AG20443 (cell line): ENCODE measurements around the gene EOMES.
A peak's percentile ranks its signal among the peaks of the same experiment; 100 is the strongest.

Source experiments
- DNase-seq: peaks from one replicate; pipeline ENCODE4 v3.0.0; 2012; ENCODE audit warnings: low spot score, mixed read lengths

The EOMES gene

DNA sequence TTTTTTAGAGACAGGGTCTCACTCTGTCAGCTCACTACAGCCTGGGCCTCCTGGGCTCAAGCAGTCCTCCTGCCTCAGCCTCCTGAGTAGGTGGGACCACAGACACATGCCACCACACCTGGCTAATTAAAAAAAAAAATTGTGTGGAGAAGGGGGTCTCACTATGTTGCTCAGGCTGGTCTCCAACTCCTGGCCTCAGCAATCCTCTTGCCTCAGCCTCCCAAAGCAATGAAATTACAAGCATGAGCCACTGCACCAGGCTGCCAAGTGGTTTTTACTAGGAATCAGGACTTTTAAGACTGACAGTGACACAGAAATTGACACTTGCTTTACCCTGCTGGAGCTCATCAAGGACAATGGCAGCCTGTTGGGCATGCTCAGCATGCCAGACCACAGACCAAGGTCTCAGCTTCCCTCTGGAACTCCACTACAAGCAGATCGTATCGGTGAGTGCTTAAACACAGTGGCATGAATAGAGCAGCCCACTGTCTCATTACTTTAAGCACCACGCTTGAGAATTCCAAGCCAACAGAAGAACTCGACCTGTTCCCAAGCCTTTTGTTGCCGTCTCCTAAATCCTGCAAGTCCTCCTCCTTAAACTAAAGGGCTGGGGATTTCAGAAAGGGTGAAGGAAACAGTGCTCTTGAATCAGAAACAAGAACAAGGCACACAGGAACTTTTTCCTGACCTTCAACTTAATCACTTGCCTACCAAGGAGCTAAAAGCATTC lies 41.4 kb downstream of the EOMES start:
- DNase-seq, result no peak

DNA sequence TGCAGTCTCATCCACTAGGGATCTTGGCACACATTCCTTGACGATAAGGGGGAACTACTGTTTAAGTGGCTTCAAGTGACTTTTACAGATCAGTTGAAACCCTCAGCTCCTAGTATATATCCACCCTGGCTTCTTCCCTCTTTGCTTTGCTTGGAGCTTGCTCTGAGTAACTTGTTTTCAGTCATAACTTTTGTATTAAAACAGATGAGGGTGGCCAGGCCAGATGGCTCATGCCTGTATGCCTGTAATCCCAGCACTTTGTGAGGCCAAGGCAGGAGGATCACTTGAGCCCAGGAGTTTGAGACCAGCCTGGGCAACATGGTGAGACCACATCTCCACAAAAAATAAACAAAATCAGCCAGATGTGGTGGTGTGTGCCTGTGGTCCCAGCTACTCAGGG lies 42.4 kb downstream of the EOMES start:
- no peak for DNase-seq

DNA sequence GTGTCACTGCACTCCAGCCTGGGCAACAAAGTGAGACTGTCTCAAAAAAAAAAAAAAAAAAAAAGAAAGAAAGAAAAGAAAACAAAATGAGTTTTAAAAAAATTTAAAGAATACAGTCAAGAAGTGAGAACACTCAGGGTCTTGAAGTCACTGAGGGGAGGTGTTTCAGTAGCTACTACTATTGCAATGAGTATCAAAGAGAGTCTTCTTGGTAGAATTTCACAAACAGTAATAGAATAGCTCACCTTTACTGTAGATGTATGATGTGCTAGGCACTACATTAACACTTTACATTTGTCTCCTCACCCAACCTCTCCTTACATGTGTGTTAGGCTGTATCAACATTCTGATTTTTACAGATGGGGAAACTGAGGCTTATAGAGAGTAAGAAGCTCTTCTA lies 43.9 kb downstream of the EOMES start:
- DNase-seq, result no peak

DNA sequence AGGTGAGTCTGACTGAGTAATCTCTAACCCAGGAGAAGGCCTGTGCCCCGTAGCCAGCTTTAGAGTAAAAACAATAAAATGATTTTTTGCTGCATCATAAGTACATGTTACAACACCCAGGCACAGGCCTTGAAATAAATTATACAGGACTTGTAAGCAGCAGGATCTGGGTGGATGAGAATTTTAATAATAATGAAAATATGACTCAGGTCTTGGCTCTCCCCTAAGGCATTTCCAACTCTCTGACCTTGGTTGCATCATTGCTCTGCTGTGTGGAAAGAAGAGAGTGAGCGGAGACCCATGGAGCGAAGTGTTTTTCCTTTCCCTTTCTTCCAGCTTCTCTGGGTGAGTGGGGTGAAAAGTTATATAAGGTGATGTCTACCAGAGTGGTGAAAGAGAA lies 44.6 kb downstream of the EOMES start:
- DNase-seq, result peak; percentile 88

DNA sequence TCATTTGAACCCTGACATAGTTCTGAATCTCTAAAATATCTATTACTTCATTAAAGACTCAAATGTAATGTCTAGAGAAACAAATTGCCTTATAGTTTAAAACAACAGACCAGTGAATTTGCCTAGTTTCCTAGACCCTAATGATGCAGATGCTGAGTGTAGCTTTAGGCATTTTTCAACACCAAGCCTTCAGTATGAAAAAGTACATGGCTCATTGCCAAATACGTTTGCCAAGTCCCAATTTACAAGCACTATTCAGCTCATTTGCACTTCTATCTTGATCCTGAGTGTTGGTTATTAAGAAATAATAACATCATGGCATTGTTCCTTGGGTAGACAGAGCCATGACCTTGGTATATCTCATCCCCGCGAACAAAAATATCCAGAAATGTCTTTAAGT lies 46.8 kb downstream of the EOMES start:
- DNase-seq, result no peak

DNA sequence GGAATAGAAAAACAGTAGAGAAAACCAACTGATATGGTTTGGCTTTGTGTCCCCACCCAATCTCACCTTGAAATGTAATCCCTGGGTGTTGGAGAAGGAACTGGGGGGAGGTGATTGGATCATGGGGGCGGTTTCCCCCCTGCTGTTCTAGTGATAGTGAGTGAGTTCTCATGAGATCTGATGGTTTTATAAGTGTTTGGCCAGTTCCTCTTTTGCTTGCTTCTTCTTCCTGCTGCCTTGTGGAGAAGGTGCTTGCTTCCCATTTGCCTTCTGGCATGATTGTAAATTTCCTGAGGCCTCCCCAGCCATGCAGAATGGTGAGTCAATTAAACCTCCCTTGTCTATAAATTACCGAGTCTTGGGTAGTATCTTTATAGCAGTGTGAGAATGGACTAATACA lies 48.4 kb downstream of the EOMES start:
- DNase-seq, result no peak

DNA sequence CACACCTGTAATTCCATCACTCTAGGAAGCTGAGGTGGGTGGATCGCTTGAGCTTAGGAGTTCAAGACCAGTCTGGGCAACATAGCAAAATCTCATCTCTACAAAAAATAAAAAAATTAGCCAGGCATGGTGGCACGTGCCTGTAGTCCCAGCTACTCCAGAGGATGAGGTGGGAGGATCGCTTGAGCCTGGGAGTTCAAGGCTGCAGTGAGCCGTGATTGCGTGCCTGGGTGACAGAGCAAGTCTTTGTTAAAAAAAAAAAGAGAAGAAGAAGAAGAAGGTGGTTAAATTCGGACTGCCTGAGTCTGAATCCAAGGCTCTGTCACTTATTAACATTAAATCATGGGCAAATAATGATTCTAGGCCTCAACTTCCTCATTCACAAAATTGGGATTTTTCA lies 51.0 kb downstream of the EOMES start:
- no peak for DNase-seq

DNA sequence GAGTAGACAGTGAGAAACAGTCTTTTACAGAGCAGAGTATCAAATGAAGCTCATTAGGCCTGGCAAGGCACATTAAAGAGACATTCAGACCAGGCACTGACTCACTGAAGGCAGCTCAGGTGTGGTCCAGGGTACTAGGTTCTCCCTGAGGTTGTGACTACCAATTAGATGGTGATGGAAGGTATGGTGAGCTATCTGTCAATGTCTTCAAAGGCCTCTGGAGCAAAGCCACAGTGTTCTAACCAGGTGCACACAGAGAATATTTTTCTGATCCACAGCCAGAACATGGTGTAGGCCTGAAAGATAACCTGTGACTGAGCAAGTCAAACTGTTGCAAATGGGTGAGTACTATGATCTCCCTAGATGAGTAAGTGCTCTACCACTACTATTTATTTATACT lies 51.5 kb downstream of the EOMES start:
- no peak for DNase-seq

DNA sequence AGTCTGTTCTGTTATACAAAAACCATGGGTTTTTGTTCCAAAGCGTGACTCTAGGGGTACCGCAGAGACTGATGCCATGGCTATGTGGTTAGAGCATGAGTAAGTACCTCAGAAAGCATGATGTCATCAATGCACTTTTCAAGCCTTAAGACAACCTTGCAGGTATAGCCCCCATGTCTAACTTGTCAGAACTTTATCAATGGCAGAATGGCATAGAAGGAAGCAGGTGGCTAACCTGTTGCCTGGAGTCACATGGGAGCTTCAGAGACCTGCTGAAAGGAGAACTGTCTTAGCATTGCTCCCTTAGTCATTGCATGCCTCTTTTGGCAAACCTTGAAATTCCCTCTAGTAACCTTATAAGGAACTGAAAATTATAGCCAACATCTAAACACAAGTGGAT lies 52.5 kb downstream of the EOMES start:
- DNase-seq, result no peak

DNA sequence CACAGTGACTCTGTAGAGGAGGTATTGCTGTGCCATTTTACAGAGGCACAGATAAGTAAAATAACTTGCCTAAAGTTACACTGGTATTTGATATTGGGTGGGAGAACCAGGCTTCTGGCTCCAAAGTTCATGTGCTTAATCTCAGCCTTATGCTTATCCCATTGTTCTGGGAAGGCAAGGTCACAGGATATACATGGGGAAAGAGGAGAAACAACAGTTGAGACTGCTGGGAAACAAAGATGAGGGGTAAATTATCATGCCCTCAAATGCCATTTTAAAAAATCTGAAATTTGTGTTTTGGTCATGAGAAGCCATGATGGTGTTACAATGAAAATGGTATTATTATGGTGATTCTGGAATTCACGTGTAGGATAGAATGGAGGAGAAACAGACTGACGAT lies 54.4 kb downstream of the EOMES start:
- no peak for DNase-seq

DNA sequence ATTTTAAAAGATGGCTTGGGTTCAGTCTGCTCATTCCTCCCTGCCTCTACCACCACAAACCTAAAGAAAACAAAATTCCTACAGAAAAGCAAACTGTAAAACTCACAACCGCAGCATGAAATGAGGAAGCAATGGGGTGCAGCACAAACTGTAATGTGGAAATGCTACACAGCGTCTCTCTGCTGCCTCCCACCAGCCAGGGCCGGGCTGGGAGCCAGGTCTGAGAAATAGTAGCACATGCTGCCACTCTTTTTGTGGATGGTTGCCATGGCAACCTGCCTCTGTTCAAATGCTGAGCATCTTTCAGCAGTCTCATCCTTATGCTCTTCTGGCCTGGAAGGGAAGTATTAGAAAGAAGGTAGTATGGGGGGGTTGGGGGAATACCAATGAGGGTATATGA lies 55.4 kb downstream of the EOMES start:
- peak; percentile 72 for DNase-seq

DNA sequence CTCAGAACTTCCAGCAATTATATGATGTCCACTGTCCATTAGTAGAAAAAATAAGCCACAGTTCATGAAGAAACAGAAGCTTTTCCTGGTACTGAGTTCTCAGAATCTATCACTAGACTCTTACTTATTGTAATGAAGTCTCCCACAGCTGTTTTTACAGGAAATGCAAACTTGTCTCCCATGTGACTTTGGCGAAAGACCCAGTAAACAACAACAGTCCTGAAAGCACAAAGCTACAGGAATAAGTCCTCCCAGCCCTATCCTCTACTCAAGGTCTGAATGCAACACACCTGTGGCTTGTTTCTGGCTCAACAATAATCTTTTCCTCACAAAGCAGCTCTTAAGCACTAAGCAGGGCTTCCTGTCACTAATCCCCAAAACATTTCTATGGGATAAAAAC lies 55.9 kb downstream of the EOMES start:
- DNase-seq, result no peak
